ENCODE results near the gene SLC38A8. TPM values are rescaled to one million over a fixed set of nuclear protein-coding genes. Genes with fewer than 3 reads are reported as not detected.

Gene SLC38A8
- total RNA-seq, 1 donor = not detected

Small RNA genes within 50 kb of the gene (small RNA-seq; reads per million reads assigned to genes)
- gene RNA5SP432 = not detected

Other genes with a start within 250 kb of the SLC38A8 start
- 19.0 and 77.8 TPM in 2 replicates for gene HSBP1, start 234.8 kb downstream of the SLC38A8 start, total RNA-seq (ENCODE audit: low replicate concordance)
- 3.3 and 5.6 TPM in 2 replicates for gene MLYCD, start 143.7 kb downstream of the SLC38A8 start, total RNA-seq (ENCODE audit: low replicate concordance)
- 6.5 and 6.6 TPM in 2 replicates for gene OSGIN1, start 89.6 kb downstream of the SLC38A8 start, total RNA-seq (ENCODE audit: low replicate concordance)
- 0.18 and 0.90 TPM in 2 replicates for gene NECAB2, start 74.6 kb downstream of the SLC38A8 start, total RNA-seq (ENCODE audit: low replicate concordance)
- gene MBTPS1, start 74.1 kb upstream of the SLC38A8 start, total RNA-seq (ENCODE audit: low replicate concordance) = 61.1 and 89.0 TPM in 2 replicates
- gene HSDL1, start 102.4 kb upstream of the SLC38A8 start, total RNA-seq (ENCODE audit: low replicate concordance) = 12.5 and 18.7 TPM in 2 replicates
- gene DNAAF1, start 102.5 kb upstream of the SLC38A8 start, total RNA-seq (ENCODE audit: low replicate concordance) = 0.09 TPM in 1 of 2 replicates, not detected in the other
- gene TAF1C, start 144.3 kb upstream of the SLC38A8 start, total RNA-seq (ENCODE audit: low replicate concordance) = 19.4 and 20.6 TPM in 2 replicates
- gene ADAD2, start 148.4 kb upstream of the SLC38A8 start, total RNA-seq (ENCODE audit: low replicate concordance) = not detected in 2 replicates
- not detected in 2 replicates for gene KCNG4, start 197.2 kb upstream of the SLC38A8 start, total RNA-seq (ENCODE audit: low replicate concordance)

All from fibroblast of the aortic adventitia (primary cell).